NCI-H2171 treated with DMSO at 0.1 percent for 48 hours (cell line): ENCODE measurements around the gene SOX8.
"Not testable (repeated sequence)": the region's sequence is repeated elsewhere in the genome, so short reads cannot be mapped to it uniquely, and the experiment has no call there.

ENCODE experiments used
- DNase-seq: peaks from one replicate; lab custom pipeline; 2025; lab: John Stamatoyannopoulos, UW

The SOX8 gene

DNA sequence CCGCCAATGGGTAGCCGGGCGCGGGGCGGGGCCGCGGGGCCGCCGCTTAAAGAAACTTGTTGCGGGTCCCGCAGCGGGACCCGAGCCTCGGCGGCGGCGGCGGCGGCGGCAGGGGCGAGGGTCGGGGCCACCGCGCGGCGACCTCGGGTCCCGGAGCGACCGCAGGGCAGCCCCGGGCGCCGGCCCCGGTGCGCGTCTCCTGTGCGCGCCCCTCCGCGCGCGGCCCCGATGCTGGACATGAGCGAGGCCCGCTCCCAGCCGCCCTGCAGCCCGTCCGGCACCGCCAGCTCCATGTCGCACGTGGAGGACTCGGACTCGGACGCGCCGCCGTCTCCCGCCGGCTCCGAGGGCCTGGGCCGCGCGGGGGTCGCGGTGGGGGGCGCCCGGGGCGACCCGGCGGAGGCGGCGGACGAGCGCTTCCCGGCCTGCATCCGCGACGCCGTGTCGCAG lies at the start of gene SOX8:
Gene SOX8, plus strand, starts transcription at position 76 of the 450 bp plus-strand sequence. Its CDS starts 153 bp downstream, at position 229.
- no peak for DNase-seq

DNA sequence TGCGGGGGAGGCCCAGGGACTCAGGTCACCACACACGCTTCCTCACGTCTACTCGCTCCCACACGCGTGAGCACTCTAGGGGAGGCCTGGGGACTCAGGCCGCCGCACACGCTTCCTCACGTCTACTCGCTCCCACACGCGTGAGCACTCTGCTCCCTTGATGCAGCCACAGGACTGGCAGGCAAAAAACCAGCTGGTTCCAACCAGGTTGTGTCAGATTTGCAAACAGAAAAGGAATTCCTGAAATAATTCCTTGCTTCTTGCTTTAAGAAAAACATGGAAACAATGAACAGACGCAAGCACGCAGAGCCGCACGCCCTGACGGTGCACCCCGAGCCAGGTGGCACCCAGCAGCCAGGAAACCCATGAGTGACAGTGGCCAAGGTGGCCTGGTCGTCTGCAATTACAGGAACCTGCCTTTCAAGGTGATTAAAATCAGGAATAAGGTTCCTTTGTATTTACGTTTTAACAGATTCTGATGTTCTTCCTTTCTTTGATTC lies 48.7 kb upstream of the SOX8 start:
- DNase-seq, result no peak

DNA sequence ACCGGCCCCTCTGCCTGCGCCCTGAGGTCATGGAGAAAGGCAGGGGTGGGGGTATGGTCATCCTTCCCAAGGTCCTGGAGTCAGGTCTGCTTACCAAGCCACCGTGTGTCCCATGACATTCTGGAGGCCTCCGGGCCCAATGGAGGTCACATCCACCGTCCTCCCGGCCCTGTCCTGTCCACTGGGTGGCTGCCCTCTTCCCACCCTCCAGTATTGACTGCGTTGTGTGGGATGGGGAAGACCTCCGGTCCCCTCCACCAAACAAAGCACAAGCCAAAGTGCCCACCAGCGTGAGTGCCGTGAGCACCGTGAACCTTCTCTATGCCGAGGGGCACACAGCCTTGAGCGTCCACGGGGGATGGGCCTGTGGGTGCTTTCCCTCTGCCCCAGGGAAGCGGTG lies 48.0 kb upstream of the SOX8 start:
- no peak for DNase-seq

DNA sequence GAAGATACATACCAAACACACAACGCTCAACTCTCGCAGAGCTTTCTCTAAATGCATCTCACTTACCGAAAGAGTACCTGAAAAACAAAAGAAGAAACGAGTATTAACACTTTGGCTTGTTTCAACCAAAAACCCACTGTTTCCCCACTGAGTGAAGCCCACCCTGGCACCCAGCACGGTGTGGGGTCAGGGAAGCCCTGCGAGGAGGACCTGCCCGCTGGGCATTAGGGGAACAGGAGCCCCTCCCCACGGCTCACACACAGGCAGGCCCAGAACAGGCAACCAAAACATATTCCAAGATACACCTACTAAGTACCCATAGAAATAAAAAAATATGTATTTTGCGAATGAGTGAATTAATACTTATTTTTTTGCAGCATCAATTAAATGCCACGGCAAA lies 47.4 kb upstream of the SOX8 start:
- DNase-seq, result no peak

DNA sequence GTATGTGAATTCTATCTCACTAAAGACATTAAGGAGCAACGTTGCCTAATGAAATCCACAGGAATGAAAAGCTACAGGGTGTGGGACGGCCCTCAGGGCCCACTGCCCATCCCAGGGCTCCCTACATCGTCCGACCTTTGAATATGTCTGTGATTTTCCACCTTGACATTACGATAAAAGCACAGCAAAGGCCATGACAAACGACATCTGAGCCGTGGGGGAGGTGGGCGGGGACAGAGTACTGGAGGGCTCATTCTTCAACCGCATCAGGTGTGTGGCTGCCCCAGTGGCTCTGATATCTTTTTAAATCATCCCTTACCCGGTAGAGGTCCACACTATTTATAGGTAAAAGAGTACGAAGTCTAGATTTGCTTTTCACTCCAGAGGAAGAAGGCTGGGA lies 45.9 kb upstream of the SOX8 start:
- DNase-seq, result no peak

DNA sequence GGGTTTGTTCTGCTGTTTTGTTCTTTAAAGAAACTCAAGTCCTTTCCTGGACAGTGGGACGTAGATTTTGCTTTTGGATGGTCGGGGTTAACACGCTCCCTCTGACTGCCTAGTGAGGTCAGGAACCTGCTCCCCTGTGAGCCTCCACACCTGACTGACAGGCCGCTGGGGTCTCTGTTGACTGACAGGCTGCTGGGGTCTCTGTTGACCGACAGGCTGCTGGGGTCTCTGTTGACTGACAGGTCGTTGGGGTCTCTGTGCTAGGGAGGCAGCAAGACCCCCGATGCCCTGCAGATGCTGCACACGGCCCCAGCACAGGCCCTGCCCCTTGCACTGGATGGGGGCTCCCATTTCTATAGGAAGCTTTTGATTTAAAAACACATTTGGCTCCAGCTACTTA lies 44.3 kb upstream of the SOX8 start:
- no peak for DNase-seq

DNA sequence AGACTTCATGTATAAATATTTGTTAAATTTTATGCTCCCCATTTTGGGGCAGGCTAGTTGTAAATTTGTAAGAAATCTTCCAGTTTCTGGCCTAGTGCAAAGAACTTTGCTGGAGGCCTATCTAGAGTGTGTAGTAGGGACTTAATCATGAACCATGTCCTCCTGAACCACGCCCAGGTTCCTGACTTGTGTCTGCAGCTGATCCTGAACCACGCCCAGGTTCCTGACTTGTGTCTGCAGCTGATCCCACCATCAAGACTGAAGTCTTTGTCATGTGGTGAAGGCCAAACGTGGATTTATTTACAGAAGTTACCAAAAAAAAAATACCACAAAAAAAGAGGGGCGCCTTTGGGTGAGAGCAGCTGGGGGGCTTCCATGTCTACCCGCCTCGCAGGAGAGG lies 43.8 kb upstream of the SOX8 start:
- DNase-seq, result no peak

DNA sequence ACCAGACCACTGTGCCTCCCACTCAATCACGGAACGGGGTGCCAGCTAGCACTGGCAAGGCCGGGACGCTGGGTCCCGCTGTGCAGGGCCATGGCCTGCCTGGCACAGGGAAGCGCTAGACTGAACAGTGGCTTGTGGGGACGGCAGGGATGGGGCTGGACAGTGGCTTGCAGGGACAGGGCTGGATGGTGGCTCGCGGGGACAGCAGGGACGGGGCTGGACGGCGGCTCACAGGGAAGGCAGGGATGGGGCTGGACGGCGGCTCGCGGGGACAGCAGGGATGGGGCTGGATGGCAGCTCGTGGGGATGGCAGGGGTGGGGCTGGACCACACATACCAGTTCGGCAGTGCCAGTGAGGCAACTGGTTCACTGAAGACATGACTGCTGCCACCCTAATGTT lies 43.4 kb upstream of the SOX8 start:
- no peak for DNase-seq

DNA sequence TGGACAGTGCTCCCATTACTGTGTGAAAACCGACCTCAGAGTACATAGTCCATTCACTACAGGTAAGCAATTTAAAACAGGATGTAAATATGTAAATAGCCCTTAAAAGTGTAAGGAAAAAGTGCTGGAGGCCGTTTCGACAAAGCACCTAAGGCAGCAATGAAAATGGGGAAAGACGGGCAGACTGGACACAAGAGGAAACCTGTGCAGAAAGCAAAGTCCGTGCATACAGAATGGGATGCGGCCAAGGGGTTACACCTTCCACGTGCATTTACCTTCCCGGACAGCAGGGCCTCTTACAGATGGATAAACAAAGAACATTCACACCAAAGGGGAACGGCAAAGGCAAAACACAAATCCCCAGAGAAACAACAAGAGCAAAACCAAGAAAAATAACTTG lies 42.8 kb upstream of the SOX8 start:
- DNase-seq, result no peak

DNA sequence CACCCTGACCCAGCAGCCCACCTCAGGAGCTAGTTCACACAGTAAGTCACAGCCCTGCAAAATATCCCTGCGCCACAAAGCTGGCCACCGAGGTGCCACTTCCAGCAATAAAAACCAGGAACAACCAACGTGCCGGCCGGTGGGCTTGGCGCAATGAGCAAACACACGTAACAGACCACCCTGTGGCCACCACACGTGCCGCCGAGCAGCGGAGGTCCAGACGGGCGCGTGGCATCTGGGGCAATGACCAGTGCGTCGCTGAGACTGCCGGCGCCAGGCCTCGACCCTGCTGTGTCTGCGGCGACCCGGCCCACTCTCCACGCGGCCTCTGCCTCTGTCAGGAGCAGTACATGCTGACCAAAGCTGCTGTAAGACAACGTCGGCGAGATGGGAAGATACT lies 42.3 kb upstream of the SOX8 start:
- no peak for DNase-seq

DNA sequence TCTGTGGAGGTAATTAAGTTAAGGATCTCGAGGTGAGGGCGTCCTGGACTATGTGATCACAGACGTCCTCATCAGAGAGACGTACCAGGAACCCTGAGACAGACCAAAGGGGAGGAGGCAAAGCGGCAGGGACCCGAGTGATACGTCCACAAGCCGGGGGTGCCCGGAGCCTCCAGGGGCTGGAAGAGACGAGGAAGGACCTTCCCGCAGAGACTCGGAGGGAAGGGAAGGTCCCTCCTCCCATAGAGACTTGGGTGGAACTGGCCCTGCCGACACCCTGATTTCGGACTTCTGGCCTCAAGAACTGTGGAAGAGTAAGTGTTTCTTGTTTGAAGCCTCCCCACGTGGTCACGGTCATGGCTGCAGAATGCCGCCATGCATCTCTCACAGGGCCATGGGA lies 41.6 kb upstream of the SOX8 start:
- no peak for DNase-seq

DNA sequence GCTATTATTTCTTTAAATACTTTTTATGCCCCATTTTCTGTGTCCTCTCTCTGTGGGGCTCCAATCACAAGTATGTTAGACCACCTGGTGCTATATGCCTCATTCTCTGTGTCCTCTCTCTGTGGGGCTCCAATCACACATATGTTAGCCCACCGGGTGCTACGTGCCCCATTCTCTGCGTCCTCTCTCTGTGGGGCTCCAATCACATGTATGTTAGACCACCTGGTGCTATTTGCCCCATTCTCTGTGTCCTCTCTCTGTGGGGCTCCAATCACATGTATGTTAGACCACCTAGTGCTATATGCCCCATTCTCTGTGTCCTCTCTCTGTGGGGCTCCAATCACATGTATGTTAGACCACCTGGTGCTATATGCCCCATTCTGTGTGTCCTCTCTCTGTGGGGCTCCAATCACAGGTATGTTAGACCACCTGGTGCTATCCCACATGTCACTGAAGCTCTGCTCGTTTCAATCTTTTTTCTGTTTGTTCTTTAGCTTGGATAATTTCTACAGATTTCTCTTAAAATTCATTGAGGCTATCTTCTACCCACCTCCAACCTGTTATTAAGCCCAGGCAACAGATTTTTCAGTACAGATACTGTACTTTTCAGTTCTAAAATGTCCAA lies 39.0 kb upstream of the SOX8 start:
- no peak for DNase-seq

DNA sequence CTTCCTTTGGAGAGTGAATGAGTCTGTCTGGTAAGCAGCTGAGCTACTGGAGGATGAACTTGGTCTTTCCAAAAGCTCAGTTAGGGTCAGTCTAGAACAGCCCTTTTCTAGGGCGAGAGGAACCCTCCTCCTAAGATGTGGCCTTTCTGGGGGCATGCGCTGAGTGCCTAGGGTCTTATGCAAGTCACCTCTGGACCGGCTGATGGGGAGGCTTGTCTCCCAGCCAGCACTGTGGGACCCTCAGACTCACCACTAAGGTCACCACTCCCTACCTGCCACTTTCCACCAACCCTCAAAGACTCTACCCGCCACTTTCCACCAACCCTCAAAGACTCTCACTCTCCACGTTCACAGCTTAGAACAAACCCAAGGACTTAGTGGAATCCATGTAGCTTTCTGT lies 37.6 kb upstream of the SOX8 start:
- DNase-seq, result no peak

DNA sequence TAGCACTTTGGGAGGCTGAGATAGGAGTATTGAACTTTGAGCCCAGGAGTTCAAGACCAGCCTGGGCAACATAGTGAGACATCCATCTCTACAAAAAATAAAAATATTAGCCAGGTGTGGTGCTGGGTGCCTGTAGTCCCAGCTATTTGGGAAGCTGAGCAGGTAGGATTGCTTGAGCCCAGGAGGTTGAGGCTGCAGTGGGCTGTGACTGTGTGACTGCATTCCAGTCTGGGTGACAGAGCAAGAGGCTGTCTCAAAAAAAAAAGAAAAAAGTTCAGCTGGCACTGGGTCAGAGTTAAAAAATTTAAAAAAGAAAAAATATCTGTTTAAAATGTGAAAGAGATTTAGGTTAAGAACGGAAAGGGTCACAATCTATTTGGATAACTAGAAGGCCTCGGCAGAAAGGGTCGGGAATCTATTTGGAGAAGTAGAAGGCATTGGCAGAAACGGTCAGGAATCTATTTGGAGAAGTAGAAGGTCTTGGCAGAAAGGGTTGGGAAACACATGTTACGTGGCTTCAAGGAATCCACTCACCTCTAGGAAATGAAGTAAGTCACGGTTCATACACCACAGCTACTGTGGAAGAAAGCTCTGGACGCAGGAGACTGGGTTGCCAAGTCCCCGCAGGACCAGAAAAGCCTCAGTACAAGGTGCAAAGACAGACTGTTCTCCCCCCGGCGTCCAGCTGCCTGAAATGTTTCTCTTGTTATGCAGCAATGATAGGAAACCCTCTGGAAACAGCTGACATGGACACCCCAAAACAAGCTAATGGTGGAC lies 36.1 kb upstream of the SOX8 start:
- DNase-seq, result no peak

DNA sequence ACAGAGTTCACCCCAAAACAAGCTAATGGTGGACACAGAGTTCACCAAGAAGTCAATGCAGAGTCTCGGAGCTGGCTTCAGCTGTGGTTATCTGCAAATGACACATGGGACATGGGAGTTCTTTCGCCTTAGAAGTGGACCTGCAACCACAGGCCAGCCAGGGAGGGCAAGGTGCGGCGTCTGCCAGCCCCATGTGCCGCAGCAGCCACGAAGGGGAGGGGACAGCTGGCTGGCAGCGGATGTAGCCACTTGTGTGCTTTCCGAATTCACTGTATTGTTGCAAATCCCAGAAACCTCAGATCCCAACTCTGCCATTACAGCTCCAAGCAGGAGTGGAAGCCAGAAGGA lies 35.5 kb upstream of the SOX8 start:
- DNase-seq, result no peak

DNA sequence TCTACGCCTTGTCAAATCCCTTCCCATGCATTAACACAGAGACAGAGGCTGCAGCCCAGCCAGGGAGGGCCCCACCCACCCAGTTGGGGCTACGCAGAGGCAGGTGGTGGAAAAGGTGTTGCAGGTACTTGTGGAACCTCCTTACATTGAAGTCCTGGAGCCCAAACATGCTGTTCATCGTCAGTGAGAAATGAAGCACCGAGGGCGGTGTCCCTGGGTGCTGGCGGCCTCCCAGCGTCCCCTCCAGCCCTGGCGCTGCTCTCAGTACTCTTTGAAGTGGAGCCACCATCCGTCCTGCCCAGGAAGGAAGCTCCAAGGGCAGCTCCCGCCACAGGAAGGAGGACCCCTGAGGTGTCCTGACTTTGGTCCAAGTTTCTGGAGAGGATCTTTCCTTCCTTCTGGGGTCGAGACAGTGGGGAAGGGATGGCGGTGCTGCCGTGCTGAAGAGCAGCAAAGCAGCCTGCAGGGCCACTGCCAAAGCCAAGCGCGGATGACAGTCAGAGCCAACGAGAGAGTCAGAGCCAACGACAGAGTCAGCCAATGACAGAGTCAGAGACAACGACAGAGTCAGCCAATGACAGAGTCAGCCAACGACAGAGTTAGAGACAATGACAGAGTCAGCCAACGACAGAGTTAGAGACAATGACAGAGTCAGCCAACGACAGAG lies 34.2 kb upstream of the SOX8 start:
- no peak for DNase-seq

DNA sequence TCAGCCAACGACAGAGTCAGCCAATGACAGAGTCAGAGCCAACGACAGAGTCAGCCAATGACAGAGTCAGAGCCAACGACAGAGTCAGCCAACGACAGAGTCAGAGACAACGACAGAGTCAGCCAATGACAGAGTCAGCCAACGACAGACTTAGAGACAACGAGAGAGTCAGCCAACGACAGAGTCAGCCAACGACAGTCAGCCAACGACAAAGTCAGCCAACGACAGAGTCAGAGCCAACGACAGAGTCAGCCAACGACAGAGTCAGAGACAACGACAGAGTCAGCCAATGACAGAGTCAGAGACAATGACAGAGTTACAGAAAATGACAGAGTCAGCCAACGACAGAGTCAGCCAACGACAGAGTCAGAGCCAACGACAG lies 33.7 kb upstream of the SOX8 start:
- DNase-seq, result not testable (repeated sequence)

DNA sequence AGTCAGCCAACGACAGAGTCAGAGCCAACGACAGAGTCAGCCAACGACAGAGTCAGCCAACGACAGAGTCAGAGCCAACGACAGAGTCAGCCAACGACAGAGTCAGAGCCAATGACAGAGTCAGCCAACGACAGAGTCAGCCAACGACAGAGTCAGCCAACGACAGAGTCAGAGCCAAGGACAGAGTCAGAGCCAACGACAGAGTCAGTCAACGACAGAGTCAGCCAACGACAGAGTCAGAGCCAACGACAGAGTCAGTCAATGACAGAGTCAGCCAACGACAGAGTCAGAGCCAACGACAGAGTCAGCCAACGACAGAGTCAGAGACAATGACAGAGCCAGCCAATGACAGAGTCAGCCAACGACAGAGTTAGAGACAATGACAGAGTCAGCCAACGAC lies 32.8 kb upstream of the SOX8 start:
- not testable (repeated sequence) for DNase-seq

DNA sequence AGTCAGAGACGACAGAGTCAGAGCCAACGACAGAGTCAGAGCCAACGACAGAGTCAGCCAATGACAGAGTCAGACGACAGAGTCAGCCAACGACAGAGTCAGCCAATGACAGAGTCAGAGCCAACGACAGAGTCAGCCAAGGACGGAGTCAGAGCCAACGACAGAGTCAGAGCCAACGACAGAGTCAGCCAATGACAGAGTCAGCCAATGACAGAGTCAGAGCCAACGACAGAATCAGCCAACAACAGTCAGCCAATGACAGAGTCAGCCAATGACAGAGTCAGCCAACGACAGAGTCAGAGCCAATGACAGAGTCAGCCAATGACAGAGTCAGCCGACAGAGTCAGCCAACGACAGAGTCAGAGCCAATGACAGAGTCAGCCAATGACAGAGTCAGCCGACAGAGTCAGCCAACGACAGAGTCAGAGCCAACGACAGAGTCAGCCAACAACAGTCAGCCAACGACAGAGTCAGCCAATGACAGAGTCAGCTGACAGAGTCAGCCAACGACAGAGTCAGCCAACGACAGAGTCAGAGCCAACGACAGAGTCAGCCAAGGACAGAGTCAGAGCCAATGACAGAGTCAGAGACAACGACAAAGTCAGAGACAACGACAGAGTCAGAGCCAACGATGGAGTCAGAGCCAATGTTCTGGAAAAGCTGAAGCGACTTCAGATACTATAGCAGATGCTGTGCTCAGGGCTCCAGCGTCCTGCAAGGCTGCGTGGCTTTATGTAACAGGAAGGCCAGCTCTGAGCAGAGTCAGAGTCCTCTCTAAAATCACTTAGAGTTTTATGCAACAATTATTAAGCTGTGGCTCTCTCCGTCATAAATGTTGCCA lies 30.6 kb upstream of the SOX8 start:
- DNase-seq, result not testable (repeated sequence)

DNA sequence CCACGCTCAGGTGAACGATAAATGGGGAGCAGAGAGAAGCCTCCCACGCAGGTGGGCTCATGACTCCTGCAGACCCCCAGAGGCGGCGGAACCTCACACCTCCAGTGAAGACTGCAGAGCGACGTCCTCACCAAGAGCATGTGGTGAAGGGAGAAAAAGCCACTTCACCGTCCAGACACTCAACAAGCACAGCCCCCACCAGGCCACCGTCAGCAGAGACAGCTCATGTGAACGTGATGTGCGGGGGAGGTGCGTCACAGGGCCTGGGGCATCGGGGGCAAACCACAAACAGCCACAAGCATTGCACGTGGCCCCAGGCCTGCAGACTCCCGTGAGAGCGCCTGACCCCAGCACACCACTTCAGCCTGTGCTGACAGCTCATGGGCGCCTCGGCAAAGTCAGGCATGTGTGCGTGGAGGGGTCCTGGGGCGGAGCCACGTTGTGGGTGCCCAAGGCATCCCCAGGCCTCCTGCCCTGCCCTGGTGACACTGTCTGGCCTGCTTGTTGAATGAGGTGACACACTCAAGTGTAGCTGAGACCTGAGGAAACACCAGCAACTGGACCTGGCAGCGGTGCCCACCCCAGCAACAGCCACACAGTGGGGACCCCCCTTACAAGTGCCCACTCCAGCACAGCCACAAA lies 29.8 kb upstream of the SOX8 start:
- no peak for DNase-seq

DNA sequence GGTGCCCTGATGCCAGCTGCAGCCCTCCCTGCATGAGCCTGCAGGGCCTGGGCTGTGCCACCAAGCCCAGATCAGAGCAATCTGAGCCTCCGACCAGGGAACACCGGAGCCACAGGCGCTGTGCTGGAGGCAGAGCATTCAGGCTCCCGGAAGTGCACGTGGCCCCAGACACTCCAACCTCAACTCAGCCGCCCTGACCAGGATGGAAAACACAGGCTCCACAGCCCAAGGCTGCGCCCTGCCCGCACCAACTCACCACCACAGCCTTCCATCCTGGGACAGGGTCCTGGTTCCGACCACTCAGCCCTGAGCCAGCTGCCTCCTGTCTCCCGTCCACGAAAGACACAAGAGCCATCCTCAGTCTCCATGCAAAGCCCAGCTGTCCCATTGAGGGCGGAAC lies 29.2 kb upstream of the SOX8 start:
- no peak for DNase-seq

DNA sequence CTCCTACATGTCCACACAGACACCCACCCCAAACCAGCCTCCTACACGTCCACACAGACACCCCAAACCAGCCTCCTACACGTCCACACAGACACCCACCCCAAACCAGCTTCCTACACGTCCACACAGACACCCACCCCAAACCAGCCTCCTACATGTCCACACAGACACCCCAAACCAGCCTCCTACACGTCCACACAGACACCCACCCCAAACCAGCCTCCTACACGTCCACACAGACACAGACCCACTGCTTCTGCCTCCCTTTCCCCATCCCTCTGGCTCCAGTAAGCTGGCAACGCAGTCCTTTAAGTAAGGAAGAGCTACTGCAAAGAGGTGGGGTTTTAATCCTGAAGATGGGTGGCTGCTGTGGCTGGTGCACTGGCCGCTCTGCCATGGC lies 27.8 kb upstream of the SOX8 start:
- not testable (repeated sequence) for DNase-seq
